ENCODE data around the gene YJU2.

DNA sequence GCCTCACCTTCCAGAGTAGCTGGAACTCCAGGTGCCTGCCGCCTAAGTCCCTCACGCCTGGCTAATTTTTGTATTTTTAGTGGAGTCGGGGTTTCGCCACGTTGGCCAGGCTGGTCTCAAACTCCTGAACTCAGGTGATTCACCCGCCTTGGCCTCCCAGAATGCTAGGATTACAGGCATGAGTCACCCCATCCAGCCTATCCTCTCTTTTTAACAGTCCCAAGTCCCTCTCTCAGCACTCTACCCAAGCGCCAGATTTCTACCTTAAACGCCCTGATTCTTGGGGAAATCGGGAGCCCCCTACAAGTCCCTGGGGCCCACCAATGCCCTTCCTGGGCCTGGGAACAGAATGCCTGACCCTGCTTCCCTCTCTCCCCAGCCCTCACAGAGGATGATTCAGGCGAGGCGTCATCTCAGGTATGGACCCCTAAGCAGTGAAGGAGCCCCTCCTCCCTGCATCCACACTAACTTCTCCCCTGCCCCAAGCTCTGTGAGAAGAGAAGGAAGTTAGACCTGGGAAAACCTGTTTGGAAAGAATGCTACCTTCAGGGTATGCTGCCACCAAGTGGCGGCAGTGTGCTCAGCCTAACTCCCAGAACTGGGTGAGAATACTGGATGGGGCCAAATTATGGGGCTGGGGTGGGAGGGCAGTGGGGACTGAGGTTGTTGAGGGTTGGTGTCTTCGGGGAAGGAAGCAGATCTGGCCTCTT lies 38.3 kb upstream of the YJU2 start:
- TF ChIP-seq, protein P1, sequence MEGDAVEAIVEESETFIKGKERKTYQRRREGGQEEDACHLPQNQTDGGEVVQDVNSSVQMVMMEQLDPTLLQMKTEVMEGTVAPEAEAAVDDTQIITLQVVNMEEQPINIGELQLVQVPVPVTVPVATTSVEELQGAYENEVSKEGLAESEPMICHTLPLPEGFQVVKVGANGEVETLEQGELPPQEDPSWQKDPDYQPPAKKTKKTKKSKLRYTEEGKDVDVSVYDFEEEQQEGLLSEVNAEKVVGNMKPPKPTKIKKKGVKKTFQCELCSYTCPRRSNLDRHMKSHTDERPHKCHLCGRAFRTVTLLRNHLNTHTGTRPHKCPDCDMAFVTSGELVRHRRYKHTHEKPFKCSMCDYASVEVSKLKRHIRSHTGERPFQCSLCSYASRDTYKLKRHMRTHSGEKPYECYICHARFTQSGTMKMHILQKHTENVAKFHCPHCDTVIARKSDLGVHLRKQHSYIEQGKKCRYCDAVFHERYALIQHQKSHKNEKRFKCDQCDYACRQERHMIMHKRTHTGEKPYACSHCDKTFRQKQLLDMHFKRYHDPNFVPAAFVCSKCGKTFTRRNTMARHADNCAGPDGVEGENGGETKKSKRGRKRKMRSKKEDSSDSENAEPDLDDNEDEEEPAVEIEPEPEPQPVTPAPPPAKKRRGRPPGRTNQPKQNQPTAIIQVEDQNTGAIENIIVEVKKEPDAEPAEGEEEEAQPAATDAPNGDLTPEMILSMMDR (IDR thresholded peaks at IDR 0.05): peak in 4 of 5 experiments; percentile 12 to 41 (median 34)
- TF ChIP-seq POLR2A (IDR thresholded peaks at IDR 0.05): no peak
- TF ChIP-seq POLR2AphosphoS5 (IDR thresholded peaks at IDR 0.05): no peak

Measured in transverse colon (tissue), 4 donors.